ENCODE data around the gene PCBP4. TPM values are rescaled to one million over a fixed set of nuclear protein-coding genes. Genes with fewer than 3 reads are reported as not detected.

The PCBP4 gene
- total and polyA plus RNA-seq, 2 donors (not counting 1 experiment from before 2014, with no cell fraction given) = 15.3 to 25.6 TPM

GRCh38 chr3:51966486-51966885 lies 768 bp downstream of the PCBP4 start:
- Histone ChIP-seq H2AFZ (ENCODE audit: insufficient read depth, low read depth, low read length, poor library complexity, severe bottlenecking) (peak overlapping the region; percentile 90), H3K36me3 (replicated peaks in 1 of 2; ENCODE audit: control extremely low read depth in 1 of 2, control insufficient read depth in 1 of 2, extremely low read depth in 1 of 2, insufficient read depth in 2 of 2, low read length in 1 of 2) (peaks cover 0 to under 1% of the 10 kb centered on the region in 2 experiments), H3K4me2 (replicated peaks; ENCODE audit: low read depth, low read length, poor library complexity, severe bottlenecking) (peak overlapping the region; percentile 99), H3K4me1 (ENCODE audit: control insufficient read depth in 2 of 2, insufficient read depth in 2 of 2, low read length in 2 of 2) (peaks cover 6 to 20% of the 10 kb centered on the region in 2 donors), H3K9ac (ENCODE audit: low read length) (peak overlapping the region; percentile 69), H3K79me2 (ENCODE audit: control insufficient read depth, insufficient read depth, low read length) (peaks cover 4% of the 10 kb centered on the region), H3K4me3 (ENCODE audit: control extremely low read depth in 1 of 5, extremely low read depth in 1 of 5, insufficient read depth in 1 of 5, low read depth in 2 of 5, low read length in 4 of 5) (peak overlapping the region in 4 of 5 experiments; percentile 36 to 74 (median 48)), H4K20me1 (ENCODE audit: control insufficient read depth, insufficient read depth, low read length, poor library complexity, severe bottlenecking) (no peaks in the 10 kb centered on the region), H3K27ac (ENCODE audit: low read length in 2 of 2) (no peak overlapping the region), H3K27me3 (replicated peaks in 1 of 4; ENCODE audit: control extremely low read depth in 1 of 4, control insufficient read depth in 3 of 4, insufficient read depth in 4 of 4, low read length in 3 of 4) (no peaks in the 10 kb centered on the region), H3K9me3 (ENCODE audit: control extremely low read depth in 1 of 3, control insufficient read depth in 2 of 3, insufficient read depth in 1 of 3, low read length in 2 of 3) (no peaks in the 10 kb centered on the region)
- intact Hi-C loops (cut with micrococcal nuclease) = no loop called here
- DNase-seq = no peak
- ChIA-PET CTCF (interaction anchor here (0.6 to 2.6 kb wide), 3 partner anchors 7 to 24 kb away, joined by 3 to 14 read pairs (median 8); partner anchors contain the start of genes ABHD14B, PARP3 and RRP9), POLR2A (interaction anchor here (0.7 kb wide), 1 partner anchor 318 kb away, joined by 5 read pairs; no protein-coding TSS in a partner anchor)
- Mint-ChIP-seq H3K27me3 (no peaks in the 10 kb centered on the region), H3K4me3 (peak overlapping the region; percentile 87), H3K9me3 (ENCODE audit: insufficient read depth) (no peaks in the 10 kb centered on the region), H3K27ac (no peak overlapping the region), H3K4me1 (peaks cover 21% of the 10 kb centered on the region)
- ATAC-seq (ENCODE audit: low read depth) = no peak
- WGBS (ENCODE audit: insufficient coverage) = 98% methylated on average over 3 of the region's 5 CpGs
- TF ChIP-seq EZH2 (IDR thresholded peaks at IDR 0.05; ENCODE audit: borderline replicate concordance, insufficient read depth, low read depth, low read length, poor library complexity, severe bottlenecking) = no peak
- TF ChIP-seq, protein P1, sequence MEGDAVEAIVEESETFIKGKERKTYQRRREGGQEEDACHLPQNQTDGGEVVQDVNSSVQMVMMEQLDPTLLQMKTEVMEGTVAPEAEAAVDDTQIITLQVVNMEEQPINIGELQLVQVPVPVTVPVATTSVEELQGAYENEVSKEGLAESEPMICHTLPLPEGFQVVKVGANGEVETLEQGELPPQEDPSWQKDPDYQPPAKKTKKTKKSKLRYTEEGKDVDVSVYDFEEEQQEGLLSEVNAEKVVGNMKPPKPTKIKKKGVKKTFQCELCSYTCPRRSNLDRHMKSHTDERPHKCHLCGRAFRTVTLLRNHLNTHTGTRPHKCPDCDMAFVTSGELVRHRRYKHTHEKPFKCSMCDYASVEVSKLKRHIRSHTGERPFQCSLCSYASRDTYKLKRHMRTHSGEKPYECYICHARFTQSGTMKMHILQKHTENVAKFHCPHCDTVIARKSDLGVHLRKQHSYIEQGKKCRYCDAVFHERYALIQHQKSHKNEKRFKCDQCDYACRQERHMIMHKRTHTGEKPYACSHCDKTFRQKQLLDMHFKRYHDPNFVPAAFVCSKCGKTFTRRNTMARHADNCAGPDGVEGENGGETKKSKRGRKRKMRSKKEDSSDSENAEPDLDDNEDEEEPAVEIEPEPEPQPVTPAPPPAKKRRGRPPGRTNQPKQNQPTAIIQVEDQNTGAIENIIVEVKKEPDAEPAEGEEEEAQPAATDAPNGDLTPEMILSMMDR (IDR thresholded peaks at IDR 0.05) = no peak

DNA sequence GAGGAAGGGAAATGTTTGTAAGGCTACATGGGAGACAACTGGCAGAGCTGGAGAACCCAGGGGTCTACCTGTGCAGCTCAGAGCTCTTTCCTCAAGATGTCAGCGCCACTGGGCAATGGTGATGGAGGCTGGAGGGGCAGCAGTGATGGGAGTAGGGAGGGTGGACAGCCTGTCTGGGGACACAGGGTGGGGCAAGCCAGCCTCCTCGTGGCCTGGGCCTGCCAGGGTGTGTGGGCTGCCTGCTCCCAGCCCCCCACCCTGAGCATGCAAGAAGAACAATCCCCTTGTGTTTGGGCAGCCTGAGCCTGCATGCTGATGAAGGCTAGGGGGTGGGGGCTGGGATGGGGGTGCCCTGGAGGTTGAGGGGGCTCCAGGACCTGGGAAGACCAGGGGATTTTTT lies 1.2 kb downstream of the PCBP4 start:
- Histone ChIP-seq H3K36me3 (replicated peaks in 1 of 2; ENCODE audit: control extremely low read depth in 1 of 2, control insufficient read depth in 1 of 2, extremely low read depth in 1 of 2, insufficient read depth in 2 of 2, low read length in 1 of 2) (no peaks in the 10 kb centered on the region), H2AFZ (ENCODE audit: insufficient read depth, low read depth, low read length, poor library complexity, severe bottlenecking) (no peak overlapping the region), H3K79me2 (ENCODE audit: control insufficient read depth, insufficient read depth, low read length) (peaks cover 4% of the 10 kb centered on the region), H3K4me3 (ENCODE audit: control extremely low read depth in 1 of 5, extremely low read depth in 1 of 5, insufficient read depth in 1 of 5, low read depth in 2 of 5, low read length in 4 of 5) (no peak overlapping the region), H3K4me2 (replicated peaks; ENCODE audit: low read depth, low read length, poor library complexity, severe bottlenecking) (peak overlapping the region; percentile 99), H3K9me3 (ENCODE audit: control extremely low read depth in 1 of 3, control insufficient read depth in 2 of 3, insufficient read depth in 1 of 3, low read length in 2 of 3) (no peaks in the 10 kb centered on the region), H3K27me3 (replicated peaks in 1 of 4; ENCODE audit: control extremely low read depth in 1 of 4, control insufficient read depth in 3 of 4, insufficient read depth in 4 of 4, low read length in 3 of 4) (no peaks in the 10 kb centered on the region), H3K27ac (ENCODE audit: low read length in 2 of 2) (no peak overlapping the region), H3K9ac (ENCODE audit: low read length) (no peak overlapping the region), H3K4me1 (ENCODE audit: control insufficient read depth in 2 of 2, insufficient read depth in 2 of 2, low read length in 2 of 2) (peaks cover 6 to 20% of the 10 kb centered on the region in 2 donors), H4K20me1 (ENCODE audit: control insufficient read depth, insufficient read depth, low read length, poor library complexity, severe bottlenecking) (no peaks in the 10 kb centered on the region)
- no peak for ATAC-seq (ENCODE audit: low read depth)
- Mint-ChIP-seq H3K4me3 (peak overlapping the region; percentile 87), H3K9me3 (ENCODE audit: insufficient read depth) (no peaks in the 10 kb centered on the region), H3K27ac (no peak overlapping the region), H3K4me1 (peaks cover 21% of the 10 kb centered on the region), H3K27me3 (no peaks in the 10 kb centered on the region)
- WGBS (ENCODE audit: insufficient coverage) = 100% methylated on average over 1 of the region's 2 CpGs
- TF ChIP-seq, protein P1 (IDR thresholded peaks at IDR 0.05) = no peak
- ChIA-PET POLR2A (no interaction called here), CTCF (interaction anchor here (0.6 to 2.1 kb wide), 2 partner anchors 8 to 16 kb away, joined by 3 to 8 read pairs; partner anchors contain the start of gene ABHD14B)
- no peak for DNase-seq
- intact Hi-C loops (cut with micrococcal nuclease) = no loop called here

Data from B cell (primary cell).